ENCODE data around the gene EXD3.

The EXD3 gene

GRCh38 chr9:137276473-137277328 is 146.3 kb downstream of the EXD3 start:
- peak overlapping the region; percentile 54 for H3K4me3 ChIP-seq (ENCODE audit: low read depth, low read length)
- H3K36me3 ChIP-seq (ENCODE audit: control insufficient read depth, insufficient read depth, low read length) = peaks cover 23% of the 10 kb centered on the region
- H3K9me3 ChIP-seq (ENCODE audit: control insufficient read depth, insufficient read depth, low read depth, low read length) = no peaks in the 10 kb centered on the region
- peak overlapping the region; percentile 66 for H3K9ac ChIP-seq (ENCODE audit: low read length)
- peak overlapping the region; percentile 89 for H3K27ac ChIP-seq (ENCODE audit: low read depth, low read length)
- H3K4me1 ChIP-seq (ENCODE audit: control insufficient read depth, insufficient read depth, low read length) = peaks cover 38% of the 10 kb centered on the region
- H3K27me3 ChIP-seq (ENCODE audit: control insufficient read depth, insufficient read depth, low read length) = peaks cover under 1% of the 10 kb centered on the region

- no peaks in the 10 kb centered on the region for H3K27me3 ChIP-seq (ENCODE audit: control insufficient read depth, insufficient read depth, low read length)
- peaks cover 28% of the 10 kb centered on the region for H3K36me3 ChIP-seq (ENCODE audit: control insufficient read depth, insufficient read depth, low read length)
- H3K27ac ChIP-seq (ENCODE audit: low read depth, low read length) = peak overlapping the region; percentile 89; the same call in 1 of the 2 replicates
- peaks cover 38% of the 10 kb centered on the region for H3K4me1 ChIP-seq (ENCODE audit: control insufficient read depth, insufficient read depth, low read length)
- H3K4me3 ChIP-seq (ENCODE audit: low read depth, low read length) = no peak overlapping the region
- H3K9me3 ChIP-seq (ENCODE audit: control insufficient read depth, insufficient read depth, low read depth, low read length) = no peaks in the 10 kb centered on the region
- H3K9ac ChIP-seq (ENCODE audit: low read length) = no peak overlapping the region
Observed at GRCh38 chr9:137275588-137276472, 147.1 kb downstream of the EXD3 start.

GRCh38 chr9:137275203-137275587 is 147.8 kb downstream of the EXD3 start:
- Histone ChIP-seq H3K27me3 (ENCODE audit: control insufficient read depth, insufficient read depth, low read length) (no peaks in the 10 kb centered on the region), H3K27ac (ENCODE audit: low read depth, low read length) (no peak overlapping the region), H3K36me3 (ENCODE audit: control insufficient read depth, insufficient read depth, low read length) (peaks cover 28% of the 10 kb centered on the region), H3K4me3 (ENCODE audit: low read depth, low read length) (no peak overlapping the region), H3K4me1 (ENCODE audit: control insufficient read depth, insufficient read depth, low read length) (peaks cover 35% of the 10 kb centered on the region), H3K9ac (ENCODE audit: low read length) (no peak overlapping the region), H3K9me3 (ENCODE audit: control insufficient read depth, insufficient read depth, low read depth, low read length) (no peaks in the 10 kb centered on the region)

GRCh38 chr9:137273611-137274320 is 149.2 kb downstream of the EXD3 start:
- H3K4me1 ChIP-seq (ENCODE audit: control insufficient read depth, insufficient read depth, low read length) = peaks cover 35% of the 10 kb centered on the region
- no peaks in the 10 kb centered on the region for H3K27me3 ChIP-seq (ENCODE audit: control insufficient read depth, insufficient read depth, low read length)
- H3K4me3 ChIP-seq (ENCODE audit: low read depth, low read length) = no peak overlapping the region
- H3K9ac ChIP-seq (ENCODE audit: low read length) = no peak overlapping the region
- no peak overlapping the region for H3K27ac ChIP-seq (ENCODE audit: low read depth, low read length)
- no peaks in the 10 kb centered on the region for H3K9me3 ChIP-seq (ENCODE audit: control insufficient read depth, insufficient read depth, low read depth, low read length)
- peaks cover 36% of the 10 kb centered on the region for H3K36me3 ChIP-seq (ENCODE audit: control insufficient read depth, insufficient read depth, low read length)

GRCh38 chr9:137273095-137273490 is 149.9 kb downstream of the EXD3 start:
- H3K27ac ChIP-seq (ENCODE audit: low read depth, low read length) = no peak overlapping the region
- H3K36me3 ChIP-seq (ENCODE audit: control insufficient read depth, insufficient read depth, low read length) = peaks cover 42% of the 10 kb centered on the region
- H3K27me3 ChIP-seq (ENCODE audit: control insufficient read depth, insufficient read depth, low read length) = no peaks in the 10 kb centered on the region
- H3K4me1 ChIP-seq (ENCODE audit: control insufficient read depth, insufficient read depth, low read length) = peaks cover 35% of the 10 kb centered on the region
- no peak overlapping the region for H3K4me3 ChIP-seq (ENCODE audit: low read depth, low read length)
- no peaks in the 10 kb centered on the region for H3K9me3 ChIP-seq (ENCODE audit: control insufficient read depth, insufficient read depth, low read depth, low read length)
- H3K9ac ChIP-seq (ENCODE audit: low read length) = no peak overlapping the region

- peaks cover 48% of the 10 kb centered on the region for H3K36me3 ChIP-seq (ENCODE audit: control insufficient read depth, insufficient read depth, low read length)
- peaks cover 29% of the 10 kb centered on the region for H3K4me1 ChIP-seq (ENCODE audit: control insufficient read depth, insufficient read depth, low read length)
- no peak overlapping the region; the same call in 1 of the 2 replicates for H3K27ac ChIP-seq (ENCODE audit: low read depth, low read length)
Observed at GRCh38 chr9:137272241-137273094, 150.5 kb downstream of the EXD3 start.

GRCh38 chr9:137271696-137272076 is 151.3 kb downstream of the EXD3 start:
- Histone ChIP-seq H3K36me3 (ENCODE audit: control insufficient read depth, insufficient read depth, low read length) (peaks cover 55% of the 10 kb centered on the region), H3K4me3 (ENCODE audit: low read depth, low read length) (no peak overlapping the region), H3K4me1 (ENCODE audit: control insufficient read depth, insufficient read depth, low read length) (peaks cover 21% of the 10 kb centered on the region), H3K27ac (ENCODE audit: low read depth, low read length) (no peak overlapping the region), H3K9me3 (ENCODE audit: control insufficient read depth, insufficient read depth, low read depth, low read length) (no peaks in the 10 kb centered on the region), H3K27me3 (ENCODE audit: control insufficient read depth, insufficient read depth, low read length) (no peaks in the 10 kb centered on the region), H3K9ac (ENCODE audit: low read length) (no peak overlapping the region)

More at GRCh38 chr9:137272241-137273094, 150.5 kb downstream of the EXD3 start:
- Histone ChIP-seq H3K4me3 (ENCODE audit: low read depth, low read length) (no peak overlapping the region), H3K9ac (ENCODE audit: low read length) (no peak overlapping the region), H3K9me3 (ENCODE audit: control insufficient read depth, insufficient read depth, low read depth, low read length) (no peaks in the 10 kb centered on the region), H3K27me3 (ENCODE audit: control insufficient read depth, insufficient read depth, low read length) (no peaks in the 10 kb centered on the region)

- no peak overlapping the region for H3K9ac ChIP-seq (ENCODE audit: low read length)
- H3K36me3 ChIP-seq (ENCODE audit: control insufficient read depth, insufficient read depth, low read length) = peaks cover 61% of the 10 kb centered on the region
- no peak overlapping the region for H3K27ac ChIP-seq (ENCODE audit: low read depth, low read length)
- no peak overlapping the region for H3K4me3 ChIP-seq (ENCODE audit: low read depth, low read length)
- no peaks in the 10 kb centered on the region for H3K27me3 ChIP-seq (ENCODE audit: control insufficient read depth, insufficient read depth, low read length)
- H3K4me1 ChIP-seq (ENCODE audit: control insufficient read depth, insufficient read depth, low read length) = peaks cover 16% of the 10 kb centered on the region; the same call in 1 of the 2 replicates
- H3K9me3 ChIP-seq (ENCODE audit: control insufficient read depth, insufficient read depth, low read depth, low read length) = no peaks in the 10 kb centered on the region
Observed at GRCh38 chr9:137270929-137271695, 151.8 kb downstream of the EXD3 start.

- H3K4me3 ChIP-seq (ENCODE audit: low read depth, low read length) = no peak overlapping the region
- H3K9ac ChIP-seq (ENCODE audit: low read length) = no peak overlapping the region
- H3K27me3 ChIP-seq (ENCODE audit: control insufficient read depth, insufficient read depth, low read length) = no peaks in the 10 kb centered on the region
- H3K9me3 ChIP-seq (ENCODE audit: control insufficient read depth, insufficient read depth, low read depth, low read length) = no peaks in the 10 kb centered on the region
- peaks cover 75% of the 10 kb centered on the region for H3K36me3 ChIP-seq (ENCODE audit: control insufficient read depth, insufficient read depth, low read length)
- peaks cover 3% of the 10 kb centered on the region; the same call in 1 of the 2 replicates for H3K4me1 ChIP-seq (ENCODE audit: control insufficient read depth, insufficient read depth, low read length)
- H3K27ac ChIP-seq (ENCODE audit: low read depth, low read length) = no peak overlapping the region
Observed at GRCh38 chr9:137269231-137269772, 153.7 kb downstream of the EXD3 start.
